ENCODE measurements around the gene FOSB. TPM values are rescaled to one million over a fixed set of nuclear protein-coding genes. Genes with fewer than 3 reads are reported as not detected.
A peak's percentile ranks its signal among the peaks of the same experiment; 100 is the strongest.

The FOSB gene
- total and polyA plus RNA-seq, 9 of the 15 experiments (the other 6 are each of a cell fraction or from before 2014, with no cell fraction given), result 0.11 to 2.7 (median 0.73) TPM

DNA sequence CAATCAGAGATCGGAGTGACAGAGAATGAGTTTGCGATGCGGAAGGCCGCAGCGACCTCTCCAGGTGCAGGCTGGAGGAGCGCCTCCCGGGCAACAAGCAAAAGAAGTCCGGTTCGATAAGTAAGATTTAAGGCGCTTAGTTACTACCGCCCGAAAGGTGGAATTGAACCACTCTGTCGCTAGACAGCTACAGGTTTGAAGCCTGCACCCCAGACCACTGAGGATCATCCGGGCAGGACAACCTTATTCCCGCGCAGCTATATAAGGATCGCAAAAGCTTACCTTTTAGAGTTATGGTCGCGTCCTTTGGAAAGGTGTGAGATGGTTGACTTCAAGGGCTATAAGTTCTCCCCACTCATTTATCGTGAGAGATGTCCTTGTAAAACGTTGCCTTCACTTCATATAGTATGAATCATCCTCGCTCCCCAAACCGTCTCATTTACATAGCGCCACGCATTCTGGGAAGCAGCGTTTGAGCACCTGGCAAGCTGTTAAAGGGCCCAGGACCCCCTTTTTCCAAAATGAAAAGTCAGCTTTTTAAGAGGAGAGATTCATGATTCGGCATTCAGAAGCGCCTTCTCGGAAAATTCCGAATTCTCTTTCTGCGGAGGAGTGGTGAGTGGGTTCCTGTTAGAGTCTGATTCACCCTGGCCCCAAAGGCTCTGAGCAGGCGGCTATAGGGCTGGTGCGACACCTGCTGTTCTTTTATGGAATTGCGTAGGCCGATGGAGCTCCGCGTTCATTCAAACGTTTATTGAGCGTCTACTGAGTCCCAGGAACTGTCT lies 10.8 kb downstream of the FOSB start (continued):
- TF ChIP-seq, protein P1, sequence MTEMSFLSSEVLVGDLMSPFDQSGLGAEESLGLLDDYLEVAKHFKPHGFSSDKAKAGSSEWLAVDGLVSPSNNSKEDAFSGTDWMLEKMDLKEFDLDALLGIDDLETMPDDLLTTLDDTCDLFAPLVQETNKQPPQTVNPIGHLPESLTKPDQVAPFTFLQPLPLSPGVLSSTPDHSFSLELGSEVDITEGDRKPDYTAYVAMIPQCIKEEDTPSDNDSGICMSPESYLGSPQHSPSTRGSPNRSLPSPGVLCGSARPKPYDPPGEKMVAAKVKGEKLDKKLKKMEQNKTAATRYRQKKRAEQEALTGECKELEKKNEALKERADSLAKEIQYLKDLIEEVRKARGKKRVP (CRISPR knock-in tag; IDR thresholded peaks at IDR 0.05), result no peak
- TF ChIP-seq, protein P2, sequence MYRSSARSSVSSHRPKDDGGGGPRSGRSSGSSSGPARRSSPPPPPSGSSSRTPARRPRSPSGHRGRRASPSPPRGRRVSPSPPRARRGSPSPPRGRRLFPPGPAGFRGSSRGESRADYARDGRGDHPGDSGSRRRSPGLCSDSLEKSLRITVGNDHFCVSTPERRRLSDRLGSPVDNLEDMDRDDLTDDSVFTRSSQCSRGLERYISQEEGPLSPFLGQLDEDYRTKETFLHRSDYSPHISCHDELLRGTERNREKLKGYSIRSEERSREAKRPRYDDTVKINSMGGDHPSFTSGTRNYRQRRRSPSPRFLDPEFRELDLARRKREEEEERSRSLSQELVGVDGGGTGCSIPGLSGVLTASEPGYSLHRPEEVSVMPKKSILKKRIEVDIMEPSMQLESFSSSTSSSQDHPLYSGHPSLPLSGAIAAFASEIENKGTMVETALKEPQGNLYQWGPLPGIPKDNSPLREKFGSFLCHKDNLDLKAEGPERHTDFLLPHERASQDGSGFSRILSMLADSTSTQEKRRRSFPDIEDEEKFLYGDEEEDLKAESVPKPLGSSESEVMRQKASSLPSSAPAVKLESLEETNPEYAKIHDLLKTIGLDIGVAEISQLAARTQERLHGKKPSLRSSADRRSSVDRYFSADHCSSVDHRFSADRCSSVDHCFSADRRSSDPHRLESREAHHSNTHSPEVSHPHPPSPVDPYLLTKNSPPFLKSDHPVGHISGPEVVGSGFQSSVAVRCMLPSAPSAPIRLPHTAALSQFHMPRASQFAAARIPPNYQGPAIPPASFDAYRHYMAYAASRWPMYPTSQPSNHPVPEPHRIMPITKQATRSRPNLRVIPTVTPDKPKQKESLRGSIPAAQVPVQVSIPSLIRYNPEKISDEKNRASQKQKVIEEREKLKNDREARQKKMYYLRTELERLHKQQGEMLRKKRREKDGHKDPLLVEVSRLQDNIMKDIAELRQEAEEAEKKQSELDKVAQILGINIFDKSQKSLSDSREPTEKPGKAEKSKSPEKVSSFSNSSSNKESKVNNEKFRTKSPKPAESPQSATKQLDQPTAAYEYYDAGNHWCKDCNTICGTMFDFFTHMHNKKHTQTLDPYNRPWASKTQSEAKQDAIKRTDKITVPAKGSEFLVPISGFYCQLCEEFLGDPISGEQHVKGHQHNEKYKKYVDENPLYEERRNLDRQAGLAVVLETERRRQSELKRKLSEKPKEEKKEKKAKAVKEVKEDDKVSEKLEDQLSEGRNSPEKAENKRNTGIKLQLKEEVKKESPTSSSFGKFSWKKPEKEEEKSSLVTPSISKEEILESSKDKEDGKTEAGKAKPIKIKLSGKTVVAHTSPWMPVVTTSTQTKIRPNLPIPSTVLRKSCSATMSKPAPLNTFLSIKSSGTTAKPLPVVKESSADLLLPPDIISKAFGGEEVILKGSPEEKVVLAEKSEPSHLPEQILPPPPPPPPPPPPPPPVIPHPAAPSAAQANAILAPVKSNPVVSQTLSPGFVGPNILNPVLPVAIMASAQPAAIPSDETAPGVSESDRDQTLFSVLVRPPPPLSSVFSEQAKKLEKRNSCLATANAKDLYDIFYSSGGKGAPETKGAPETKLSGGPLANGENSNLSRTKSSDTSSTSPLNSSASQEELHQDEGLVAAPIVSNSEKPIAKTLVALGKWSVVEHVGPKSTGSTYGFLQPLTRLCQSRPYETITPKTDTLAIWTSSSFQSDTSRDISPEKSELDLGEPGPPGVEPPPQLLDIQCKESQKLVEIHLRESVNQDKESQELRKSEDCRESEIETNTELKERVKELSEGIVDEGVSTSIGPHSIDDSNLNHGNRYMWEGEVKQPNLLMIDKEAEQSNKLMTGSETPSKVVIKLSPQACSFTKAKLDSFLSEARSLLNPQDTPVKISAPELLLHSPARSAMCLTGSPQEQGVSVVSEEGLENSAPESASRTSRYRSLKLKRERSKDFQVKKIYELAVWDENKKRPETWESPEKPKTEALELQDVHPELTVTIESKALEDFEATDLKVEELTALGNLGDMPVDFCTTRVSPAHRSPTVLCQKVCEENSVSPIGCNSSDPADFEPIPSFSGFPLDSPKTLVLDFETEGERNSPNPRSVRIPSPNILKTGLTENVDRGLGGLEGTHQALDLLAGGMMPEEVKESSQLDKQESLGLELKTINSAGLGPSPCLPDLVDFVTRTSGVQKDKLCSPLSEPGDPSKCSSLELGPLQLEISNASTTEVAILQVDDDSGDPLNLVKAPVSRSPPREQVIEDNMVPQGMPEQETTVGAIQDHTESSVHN (IDR thresholded peaks at IDR 0.05; ENCODE audit: borderline replicate concordance in 1 of 2, low read depth in 1 of 2), result no peak; a peak in 1 of 4 replicates
- no peak for TF ChIP-seq HNRNPH1 (optimal IDR thresholded peaks at IDR 0.05; ENCODE audit: low read depth, low read length)
- TF ChIP-seq FOXM1 (IDR thresholded peaks at IDR 0.05; ENCODE audit: low read depth), result peak; percentile 79
- TF ChIP-seq FOXM1 (CRISPR knock-in tag; IDR thresholded peaks at IDR 0.05; ENCODE audit: low read depth), result no peak
- TF ChIP-seq, protein P3, sequence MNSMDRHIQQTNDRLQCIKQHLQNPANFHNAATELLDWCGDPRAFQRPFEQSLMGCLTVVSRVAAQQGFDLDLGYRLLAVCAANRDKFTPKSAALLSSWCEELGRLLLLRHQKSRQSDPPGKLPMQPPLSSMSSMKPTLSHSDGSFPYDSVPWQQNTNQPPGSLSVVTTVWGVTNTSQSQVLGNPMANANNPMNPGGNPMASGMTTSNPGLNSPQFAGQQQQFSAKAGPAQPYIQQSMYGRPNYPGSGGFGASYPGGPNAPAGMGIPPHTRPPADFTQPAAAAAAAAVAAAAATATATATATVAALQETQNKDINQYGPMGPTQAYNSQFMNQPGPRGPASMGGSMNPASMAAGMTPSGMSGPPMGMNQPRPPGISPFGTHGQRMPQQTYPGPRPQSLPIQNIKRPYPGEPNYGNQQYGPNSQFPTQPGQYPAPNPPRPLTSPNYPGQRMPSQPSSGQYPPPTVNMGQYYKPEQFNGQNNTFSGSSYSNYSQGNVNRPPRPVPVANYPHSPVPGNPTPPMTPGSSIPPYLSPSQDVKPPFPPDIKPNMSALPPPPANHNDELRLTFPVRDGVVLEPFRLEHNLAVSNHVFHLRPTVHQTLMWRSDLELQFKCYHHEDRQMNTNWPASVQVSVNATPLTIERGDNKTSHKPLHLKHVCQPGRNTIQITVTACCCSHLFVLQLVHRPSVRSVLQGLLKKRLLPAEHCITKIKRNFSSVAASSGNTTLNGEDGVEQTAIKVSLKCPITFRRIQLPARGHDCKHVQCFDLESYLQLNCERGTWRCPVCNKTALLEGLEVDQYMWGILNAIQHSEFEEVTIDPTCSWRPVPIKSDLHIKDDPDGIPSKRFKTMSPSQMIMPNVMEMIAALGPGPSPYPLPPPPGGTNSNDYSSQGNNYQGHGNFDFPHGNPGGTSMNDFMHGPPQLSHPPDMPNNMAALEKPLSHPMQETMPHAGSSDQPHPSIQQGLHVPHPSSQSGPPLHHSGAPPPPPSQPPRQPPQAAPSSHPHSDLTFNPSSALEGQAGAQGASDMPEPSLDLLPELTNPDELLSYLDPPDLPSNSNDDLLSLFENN (IDR thresholded peaks at IDR 0.05; ENCODE audit: low read depth in 2 of 2, low read length in 2 of 2), result peak; percentile 38 to 84; a peak in 3 of 4 replicates
- TF ChIP-seq HIVEP1 (CRISPR knock-in tag; IDR thresholded peaks at IDR 0.05), result no peak
- no peak for TF ChIP-seq ZNF644 (tag; IDR thresholded peaks at IDR 0.05; ENCODE audit: low read depth)
- TF ChIP-seq LEF1 (IDR thresholded peaks at IDR 0.05), result 0 out of 2 replicates have a peak, but pooled peaks have one; percentile 37
- no peak for TF ChIP-seq ZNF77 (CRISPR knock-in tag; IDR thresholded peaks at IDR 0.05)
- TF ChIP-seq NCOA1 (IDR thresholded peaks at IDR 0.05; ENCODE audit: low read depth), result no peak
- TF ChIP-seq, protein P4, sequence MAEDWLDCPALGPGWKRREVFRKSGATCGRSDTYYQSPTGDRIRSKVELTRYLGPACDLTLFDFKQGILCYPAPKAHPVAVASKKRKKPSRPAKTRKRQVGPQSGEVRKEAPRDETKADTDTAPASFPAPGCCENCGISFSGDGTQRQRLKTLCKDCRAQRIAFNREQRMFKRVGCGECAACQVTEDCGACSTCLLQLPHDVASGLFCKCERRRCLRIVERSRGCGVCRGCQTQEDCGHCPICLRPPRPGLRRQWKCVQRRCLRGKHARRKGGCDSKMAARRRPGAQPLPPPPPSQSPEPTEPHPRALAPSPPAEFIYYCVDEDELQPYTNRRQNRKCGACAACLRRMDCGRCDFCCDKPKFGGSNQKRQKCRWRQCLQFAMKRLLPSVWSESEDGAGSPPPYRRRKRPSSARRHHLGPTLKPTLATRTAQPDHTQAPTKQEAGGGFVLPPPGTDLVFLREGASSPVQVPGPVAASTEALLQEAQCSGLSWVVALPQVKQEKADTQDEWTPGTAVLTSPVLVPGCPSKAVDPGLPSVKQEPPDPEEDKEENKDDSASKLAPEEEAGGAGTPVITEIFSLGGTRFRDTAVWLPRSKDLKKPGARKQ (CRISPR knock-in tag; IDR thresholded peaks at IDR 0.05), result no peak
- TF ChIP-seq ARID2 (IDR thresholded peaks at IDR 0.05), result peak; percentile 83
